ENCODE measurements around the gene KCNH6. TPM values are rescaled to one million over a fixed set of nuclear protein-coding genes. Genes with fewer than 3 reads are reported as not detected.

Gene KCNH6
- total and polyA plus RNA-seq, 9 of the 15 experiments (the other 6 are each of a cell fraction or from before 2014, with no cell fraction given), result not detected

GRCh38 chr17:63488851-63489250, 34.3 kb upstream of the KCNH6 start:
- no peaks in the 10 kb centered on the region for H3K79me2 ChIP-seq (ENCODE audit: control insufficient read depth, insufficient read depth, low read length)
- 40% methylated on average over 10 of the region's 10 CpGs for WGBS (ENCODE audit: insufficient coverage, low coverage, missing lambda C conversion rate)
- H2AFZ ChIP-seq (ENCODE audit: low read depth, low read length), result no peak overlapping the region
- no peak overlapping the region for H3K4me2 ChIP-seq (ENCODE audit: insufficient read depth, low read length)
- H3K27ac ChIP-seq (ENCODE audit: extremely low read depth, low read depth, low read length), result no peak overlapping the region
- ATAC-seq (no peak), DNase-seq (ENCODE audit: extremely low read depth in 1 of 4, low spot score in 3 of 4) (no peak), FAIRE-seq (no peak)
- in situ Hi-C loops (cut with MboI) (no loop called here), intact Hi-C loops (cut with micrococcal nuclease) (no loop called here)
- no peaks in the 10 kb centered on the region; the same call in 1 of the 2 replicates for H4K20me1 ChIP-seq (replicated peaks; ENCODE audit: control insufficient read depth, insufficient read depth, low read length)
- H3K27me3 ChIP-seq (ENCODE audit: control insufficient read depth in 2 of 2, insufficient read depth in 2 of 2, low read length in 2 of 2), result peaks cover 47 to 62% of the 10 kb centered on the region in 2 experiments; a peak in 4 of 5 replicates
- H3K4me1 ChIP-seq (replicated peaks in 1 of 2; ENCODE audit: control insufficient read depth in 2 of 2, insufficient read depth in 2 of 2, low read length in 2 of 2), result peaks cover 0 to 24% of the 10 kb centered on the region in 2 experiments; a peak in 2 of 5 replicates
- CTCF ChIA-PET (ENCODE audit: low intra/inter-chr PET ratio), result no interaction called here
- POLR2A ChIA-PET, result interaction anchor here (0.7 kb wide), 1 partner anchor 20 kb away, joined by 3 read pairs; no protein-coding TSS in a partner anchor
- no TSS peak for BruUV-seq (replicated peaks)
- H3K4me3 ChIP-seq, result no peak overlapping the region
- H3K9me1 ChIP-seq (ENCODE audit: control insufficient read depth, insufficient read depth, low read length), result no peaks in the 10 kb centered on the region
- no peaks in the 10 kb centered on the region for H3K36me3 ChIP-seq (ENCODE audit: control insufficient read depth, insufficient read depth, low read length)
- no peaks in the 10 kb centered on the region for H3K9me3 ChIP-seq (replicated peaks; ENCODE audit: control insufficient read depth, insufficient read depth, low read depth, low read length)
- no peak for TF ChIP-seq ZKSCAN1 (IDR thresholded peaks at IDR 0.05; ENCODE audit: low read depth, low read length)
- TF ChIP-seq ZEB2 (IDR thresholded peaks at IDR 0.05), result no peak
- no peak for TF ChIP-seq ZNF551 (CRISPR knock-in tag; IDR thresholded peaks at IDR 0.05)
- TF ChIP-seq CXXC5 (CRISPR knock-in tag; IDR thresholded peaks at IDR 0.05), result no peak
- no peak for TF ChIP-seq ELK1 (CRISPR knock-in tag; IDR thresholded peaks at IDR 0.05)
- TF ChIP-seq U2AF1 (optimal IDR thresholded peaks at IDR 0.05; ENCODE audit: low read depth, low read length), result no peak
- no peak for TF ChIP-seq ESRRA (IDR thresholded peaks at IDR 0.05; ENCODE audit: borderline replicate concordance, low read depth)
- no peak for TF ChIP-seq ELF2 (CRISPR knock-in tag; IDR thresholded peaks at IDR 0.05)
- no peak for TF ChIP-seq ZFP1 (CRISPR knock-in tag; IDR thresholded peaks at IDR 0.05)
- TF ChIP-seq MCM5 (IDR thresholded peaks at IDR 0.05; ENCODE audit: low read depth), result no peak
- no peak for TF ChIP-seq DEAF1 (CRISPR knock-in tag; IDR thresholded peaks at IDR 0.05)
- TF ChIP-seq CBX5 (IDR thresholded peaks at IDR 0.05; ENCODE audit: borderline replicate concordance, low read depth), result no peak
- TF ChIP-seq HDAC8 (tag; IDR thresholded peaks at IDR 0.05), result no peak
- no peak for TF ChIP-seq THRAP3 (IDR thresholded peaks at IDR 0.05; ENCODE audit: borderline replicate concordance)
- no peak for TF ChIP-seq RCOR1 (IDR thresholded peaks at IDR 0.05; ENCODE audit: borderline replicate concordance in 1 of 2, low read depth in 2 of 2, low read length in 2 of 2)
- no peak for TF ChIP-seq NFXL1 (CRISPR knock-in tag; IDR thresholded peaks at IDR 0.05)
- TF ChIP-seq ZBTB12 (CRISPR knock-in tag; IDR thresholded peaks at IDR 0.05), result no peak
- no peak for TF ChIP-seq CHD2 (IDR thresholded peaks at IDR 0.05; ENCODE audit: low read depth, low read length)
- TF ChIP-seq ZNF699 (CRISPR knock-in tag; IDR thresholded peaks at IDR 0.05; ENCODE audit: insufficient replicate concordance), result no peak
- TF ChIP-seq GTF2A2 (tag; IDR thresholded peaks at IDR 0.05), result no peak
- no peak overlapping the region; a peak in 1 of 4 replicates for H3K9ac ChIP-seq (ENCODE audit: insufficient read depth in 1 of 2, low read depth in 2 of 2, low read length in 2 of 2)
